ENCODE data around the gene RBKS. TPM values are rescaled to one million over a fixed set of nuclear protein-coding genes. Genes with fewer than 3 reads are reported as not detected.

RBKS gene
- total RNA-seq, 1 donor from 2014 or later: 0.80 TPM

GRCh38 chr2:27811768-27812167 is 78.4 kb downstream of the RBKS start:
- DNase-seq (ENCODE audit: low spot score in 2 of 2, unreplicated experiment in 2 of 2): no peak
- Mint-ChIP-seq H3K27me3 (ENCODE audit: low read depth) (no peaks in the 10 kb centered on the region), H3K27ac (no peak overlapping the region), H3K9me3 (peaks cover 6% of the 10 kb centered on the region), H3K4me3 (no peak overlapping the region), H3K36me3 (peaks cover 2% of the 10 kb centered on the region), H3K4me1 (no peaks in the 10 kb centered on the region)
- no peak for TF ChIP-seq CTCF (IDR thresholded peaks at IDR 0.05; ENCODE audit: unreplicated experiment)

- no peak for DNase-seq (ENCODE audit: low spot score in 2 of 2, unreplicated experiment in 2 of 2)
- Mint-ChIP-seq H3K4me3 (no peak overlapping the region), H3K4me1 (no peaks in the 10 kb centered on the region), H3K27me3 (ENCODE audit: low read depth) (no peaks in the 10 kb centered on the region), H3K36me3 (peaks cover 2% of the 10 kb centered on the region), H3K27ac (no peak overlapping the region), H3K9me3 (peaks cover 6% of the 10 kb centered on the region)
- no peak for TF ChIP-seq CTCF (IDR thresholded peaks at IDR 0.05; ENCODE audit: unreplicated experiment)
Observed at GRCh38 chr2:27810455-27810854, 79.7 kb downstream of the RBKS start.

- Mint-ChIP-seq H3K27me3 (ENCODE audit: low read depth) (no peaks in the 10 kb centered on the region), H3K4me3 (no peak overlapping the region), H3K9me3 (peaks cover 6% of the 10 kb centered on the region), H3K4me1 (no peaks in the 10 kb centered on the region), H3K36me3 (peaks cover 2% of the 10 kb centered on the region), H3K27ac (no peak overlapping the region)
- no peak for TF ChIP-seq CTCF (IDR thresholded peaks at IDR 0.05; ENCODE audit: unreplicated experiment)
- DNase-seq (ENCODE audit: low spot score in 2 of 2, unreplicated experiment in 2 of 2): no peak
Observed at GRCh38 chr2:27809761-27810241, 80.4 kb downstream of the RBKS start.

GRCh38 chr2:27808984-27809383 is 81.2 kb downstream of the RBKS start:
- Mint-ChIP-seq H3K36me3 (peaks cover 2% of the 10 kb centered on the region), H3K4me3 (no peak overlapping the region), H3K4me1 (no peaks in the 10 kb centered on the region), H3K9me3 (peaks cover 6% of the 10 kb centered on the region), H3K27me3 (ENCODE audit: low read depth) (no peaks in the 10 kb centered on the region), H3K27ac (no peak overlapping the region)
- no peak for DNase-seq (ENCODE audit: low spot score in 2 of 2, unreplicated experiment in 2 of 2)
- no peak for TF ChIP-seq CTCF (IDR thresholded peaks at IDR 0.05; ENCODE audit: unreplicated experiment)

GRCh38 chr2:27808418-27808817 is 81.8 kb downstream of the RBKS start:
- Mint-ChIP-seq H3K27ac (no peak overlapping the region), H3K4me1 (no peaks in the 10 kb centered on the region), H3K27me3 (ENCODE audit: low read depth) (no peaks in the 10 kb centered on the region), H3K36me3 (peaks cover 2% of the 10 kb centered on the region), H3K4me3 (no peak overlapping the region), H3K9me3 (peaks cover 6% of the 10 kb centered on the region)
- no peak for DNase-seq (ENCODE audit: low spot score in 2 of 2, unreplicated experiment in 2 of 2)
- TF ChIP-seq CTCF (IDR thresholded peaks at IDR 0.05; ENCODE audit: unreplicated experiment): no peak

- no peaks in the 10 kb centered on the region for H3K27me3 Mint-ChIP-seq (ENCODE audit: low read depth)
- H3K9me3 Mint-ChIP-seq: no peaks in the 10 kb centered on the region
- H3K4me1 Mint-ChIP-seq: no peaks in the 10 kb centered on the region
- no peak for DNase-seq (ENCODE audit: low spot score in 2 of 2, unreplicated experiment in 2 of 2)
- peaks cover 2% of the 10 kb centered on the region for H3K36me3 Mint-ChIP-seq
- TF ChIP-seq CTCF (IDR thresholded peaks at IDR 0.05; ENCODE audit: unreplicated experiment): peak; percentile 49
- no peak overlapping the region for H3K27ac Mint-ChIP-seq
- H3K4me3 Mint-ChIP-seq: no peak overlapping the region
Observed at GRCh38 chr2:27807476-27807875, 82.7 kb downstream of the RBKS start.
